K562 (cell line): Measurements from ENCODE around the gene NFKBIB. TPM values are rescaled to one million over a fixed set of nuclear protein-coding genes. Genes with fewer than 3 reads are reported as not detected.
"Not testable (repeated sequence)": the region's sequence is repeated elsewhere in the genome, so short reads cannot be mapped to it uniquely, and the experiment has no call there.

Experiments
- ATAC-seq: fragments of 200-7000 bp; cut with Tn5 transposase; 3 replicates; pipeline ENCODE4 v1.9.1; 2020; ENCODE audit warnings: moderate library complexity
- BruUV-seq: library from RNA; stranded (reverse); fragments of 400-500 nt; replicated peaks from 2 replicates; lab custom pipeline; 2021; lab: Mats Ljungman, UMichigan
- CTCF ChIA-PET: fragments of 300-600 bp; formaldehyde crosslinking; extraction: SDS; loops from one replicate; lab custom pipeline; 2021; ENCODE audit warnings: low intra/inter-chr PET ratio; lab: Yijun Ruan, JAX
- POLR2A ChIA-PET: fragments of 300-600, 350-650 bp; sonication (Branson Sonifier 250); formaldehyde crosslinking; extraction: SDS; loops from one replicate; lab custom pipeline; 2021; ENCODE audit warnings: antibody characterized with exemption, inconsistent platforms; lab: Yijun Ruan, JAX
- DNase-seq, 4 experiments: peaks; one replicate each; pipeline versions ENCODE4 v3.0.0 to v3.0.0-alpha.2; 2011 to 2018; ENCODE audit warnings: low spot score in 3 of 4, mixed read lengths in 3 of 4; ENCODE audit errors: extremely low read depth in 1 of 4
- FAIRE-seq: peaks from 2 replicates; lab custom pipeline; 2011; peaks lifted over from hg19 to GRCh38; lab: Jason Lieb, UNC
- H2AFZ ChIP-seq: 2 replicates; pipeline ENCODE4 v1.6.0; 2011; ENCODE audit warnings: low read depth, low read length, control low read depth, inconsistent platforms
- H3K27ac ChIP-seq: fragments of 200-600 bp; 3 replicates; pipeline ENCODE4 v1.8.0; 2011; ENCODE audit warnings: low read depth, mild to moderate bottlenecking, control low read depth, inconsistent platforms, low read length, moderate library complexity, mixed read lengths; ENCODE audit errors: extremely low read depth
- H3K27me3 ChIP-seq, 2 experiments: fragments of 300-600 bp in 1 of 2; 2 replicates in 1 of 2; 3 replicates in 1 of 2; pipeline versions ENCODE4 v1.6.0 to v1.8.0; 2011; ENCODE audit warnings: inconsistent platforms in 2 of 2, low read length in 2 of 2, mild to moderate bottlenecking in 1 of 2, mixed read lengths in 1 of 2, moderate library complexity in 1 of 2; ENCODE audit not compliant: control insufficient read depth in 2 of 2, insufficient read depth in 2 of 2
- H3K36me3 ChIP-seq: fragments of 300-600 bp; 3 replicates; pipeline ENCODE4 v1.8.0; 2011; ENCODE audit warnings: mild to moderate bottlenecking, low read length, inconsistent platforms; ENCODE audit not compliant: control insufficient read depth, insufficient read depth
- H3K4me1 ChIP-seq, 2 experiments: fragments of 200-600 bp in 1 of 2; replicated peaks in 1 of 2; 2 replicates in 1 of 2; 3 replicates in 1 of 2; pipeline versions ENCODE4 v1.5.1 to v1.8.0; 2011; ENCODE audit warnings: inconsistent platforms in 2 of 2, low read length in 2 of 2, mild to moderate bottlenecking in 1 of 2, mixed read lengths in 1 of 2, moderate library complexity in 1 of 2; ENCODE audit not compliant: control insufficient read depth in 2 of 2, insufficient read depth in 2 of 2
- H3K4me2 ChIP-seq: 2 replicates; pipeline ENCODE4 v1.6.1; 2011; ENCODE audit warnings: low read length, control low read depth, inconsistent platforms, mixed read lengths; ENCODE audit not compliant: insufficient read depth
- H3K4me3 ChIP-seq: fragments of 200-600 bp; sonication (generic), shearing (Covaris generic); 2 replicates; pipeline ENCODE4 v1.5.1; 2016; ENCODE audit warnings: control low read depth, inconsistent platforms
- H3K79me2 ChIP-seq: fragments of 200-600 bp; 3 replicates; pipeline ENCODE4 v1.8.0; 2011; ENCODE audit warnings: low read length, inconsistent platforms; ENCODE audit not compliant: control insufficient read depth, insufficient read depth
- H3K9ac ChIP-seq, 2 experiments: 2 replicates each; pipeline versions ENCODE4 v1.6.0 to v1.6.1; 2011; ENCODE audit warnings: low read depth in 2 of 2, low read length in 2 of 2, control low read depth in 1 of 2, inconsistent platforms in 1 of 2, mild to moderate bottlenecking in 1 of 2, mixed read lengths in 1 of 2; ENCODE audit not compliant: insufficient read depth in 1 of 2
- H3K9me1 ChIP-seq: one replicate; pipeline ENCODE4 v1.6.0; 2011; ENCODE audit warnings: inconsistent platforms, mild to moderate bottlenecking, low read length, moderate library complexity; ENCODE audit not compliant: control insufficient read depth, insufficient read depth
- H3K9me3 ChIP-seq: replicated peaks from 2 replicates; pipeline ENCODE4 v1.5.1; 2011; ENCODE audit warnings: low read depth, low read length, inconsistent platforms; ENCODE audit not compliant: control insufficient read depth, insufficient read depth
- H4K20me1 ChIP-seq: replicated peaks from 2 replicates; pipeline ENCODE4 v1.6.1; 2011; ENCODE audit warnings: low read length, inconsistent platforms, mixed read lengths; ENCODE audit not compliant: control insufficient read depth, insufficient read depth
- BCOR ChIP-seq: fragments of 450-650 bp; IDR thresholded peaks from 2 replicates; pipeline ENCODE4 v1.6.1; 2016
- DPF2 ChIP-seq: fragments of 450-650 bp; IDR thresholded peaks from 2 replicates; pipeline ENCODE4 v1.6.1; 2016
- KDM1A ChIP-seq, 2 experiments: fragments of 450-650 bp; IDR thresholded peaks; 2 replicates each; pipeline ENCODE4 v1.6.1; 2016; ENCODE audit warnings: mild to moderate bottlenecking in 2 of 2
- NCOA6 ChIP-seq: fragments of 450-650 bp; IDR thresholded peaks from 2 replicates; pipeline ENCODE4 v1.6.1; 2017; ENCODE audit warnings: mild to moderate bottlenecking
- NR2F6 ChIP-seq: fragments of 450-650 bp; formaldehyde crosslinking; IDR thresholded peaks from 2 replicates; pipeline ENCODE4 v1.4.0; 2020; ENCODE audit warnings: mild to moderate bottlenecking
- RBM25 ChIP-seq: fragments of 200-400 bp; formaldehyde crosslinking; IDR thresholded peaks from 2 replicates; pipeline ENCODE4 v1.6.1; 2018; ENCODE audit warnings: low read length, low read depth, moderate library complexity; ENCODE audit not compliant: severe bottlenecking
- RCOR1 ChIP-seq, 2 experiments: IDR thresholded peaks; 2 replicates each; pipeline ENCODE4 v1.6.1; 2012; ENCODE audit warnings: low read depth in 2 of 2, low read length in 2 of 2, borderline replicate concordance in 1 of 2, improper control_type of control experiment in 1 of 2
- TOE1 ChIP-seq, 2 experiments: fragments of 450-650 bp in 1 of 2; sonication (generic) in 1 of 2; formaldehyde crosslinking in 1 of 2; IDR thresholded peaks; 2 replicates each; pipeline versions ENCODE4 v1.7.1 to v1.8.0; 2016 to 2022; ENCODE audit warnings: borderline replicate concordance in 2 of 2, mild to moderate bottlenecking in 2 of 2, antibody characterized with exemption in 1 of 2, inconsistent platforms in 1 of 2, low read depth in 1 of 2, missing genetic modification reagents in 1 of 2, moderate library complexity in 1 of 2
- ZNF121 ChIP-seq: sonication (generic); formaldehyde crosslinking; conservative IDR thresholded peaks from 2 replicates; pipeline ENCODE4 v1.8.0; 2022; ENCODE audit warnings: missing genetic modification reagents
- ZNF212 ChIP-seq: fragments of 450-650 bp; formaldehyde crosslinking; IDR thresholded peaks from 2 replicates; pipeline ENCODE4 v1.4.0; 2020; ENCODE audit warnings: mild to moderate bottlenecking
- WGBS: fragments of 100-300 bp; shearing (Covaris generic); methylation state at CpG from one replicate; pipeline ENCODE4 v1.1.6; 2016; ENCODE audit warnings: low coverage, mixed read lengths; ENCODE audit not compliant: insufficient coverage; ENCODE audit errors: missing lambda C conversion rate; 5-methylcytosine and 5-hydroxymethylcytosine counted together
- in situ Hi-C: fragments of 300-500 bp; cut with MboI; formaldehyde crosslinking; loops from 4 replicates; pipeline ENCODE4 v1.15.0; 2018; ENCODE audit warnings: inconsistent platforms, mixed read lengths
- intact Hi-C: fragments of 100-400 bp; cut with micrococcal nuclease; formaldehyde crosslinking; loops from 2 replicates; pipeline ENCODE4 v1.14.2; 2022
- polyA plus RNA-seq, 8 experiments: library from polyadenylated mRNA; depleted of rRNA in 4 of 8; stranded (reverse) in 5 of 8; unstranded in 3 of 8; fragments of >200 nt; fragmentation: Nextera tagmentation in 2 of 8; fragmentation: Illumina TruSeq in 1 of 8; extraction: Ambion mirVana in 2 of 8; extraction: Trizol in 1 of 8; gene quantifications; 2 replicates each; pipeline versions ENCODE4 v1.2.1 to v1.2.3, GENCODE V29; 2011 to 2014; ENCODE audit warnings: inconsistent platforms in 1 of 8, missing spikeins in 1 of 8
- total RNA-seq, 7 experiments: library from RNA; depleted of rRNA in 6 of 7; stranded (reverse); fragments of >200 nt in 6 of 7; fragmentation: Illumina TruSeq in 2 of 7; extraction: Trizol in 2 of 7; gene quantifications; 2 replicates each; pipeline versions ENCODE4 v1.2.1 to v1.2.3, GENCODE V29; 2011 to 2021; ENCODE audit warnings: low replicate concordance in 1 of 7

The NFKBIB gene
- total and polyA plus RNA-seq, 9 of the 15 experiments (the other 6 are each of a cell fraction or from before 2014, with no cell fraction given) = 1.5 to 44.9 (median 10.4) TPM

DNA sequence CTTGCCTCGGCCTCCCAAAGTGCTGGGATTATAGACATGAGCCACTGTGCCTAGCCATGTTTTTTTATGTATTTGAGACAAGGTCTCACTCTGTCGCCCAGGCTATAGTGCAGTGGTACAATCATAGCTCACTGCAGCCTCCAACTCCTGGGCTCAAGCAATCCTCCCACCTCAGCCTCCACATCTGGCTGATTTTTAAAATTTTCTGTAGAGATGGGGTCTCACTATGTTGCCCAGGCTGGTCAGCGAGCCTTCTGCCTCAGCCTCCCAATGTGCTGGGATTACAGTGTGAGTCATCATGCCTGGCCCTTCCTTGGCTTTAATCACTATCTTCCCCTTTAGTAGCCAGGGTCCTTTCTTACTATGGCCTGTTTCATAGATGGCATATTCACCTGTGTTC, 15.1 kb upstream of the NFKBIB start:
- peaks cover 18 to 48% of the 10 kb centered on the region in 2 experiments; a peak in 4 of 5 replicates for H3K4me1 ChIP-seq
- H3K9me1 ChIP-seq, BruUV-seq, H4K20me1 ChIP-seq, H3K9me3 ChIP-seq, H3K4me3 ChIP-seq, in situ Hi-C loops, CTCF ChIA-PET, DNase-seq, H3K4me2 ChIP-seq, H3K27ac ChIP-seq, H3K79me2 ChIP-seq, ATAC-seq, intact Hi-C loops, H2AFZ ChIP-seq, H3K9ac ChIP-seq, H3K27me3 ChIP-seq, FAIRE-seq: not testable (repeated sequence)
- TF ChIP-seq BCOR = peak; percentile 66; the same call in 1 of the 2 replicates
- peak; percentile 98 for TF ChIP-seq ZNF121 (CRISPR knock-in tag)
- TF ChIP-seq KDM1A (IDR thresholded peaks at IDR 0.05) = peak in 1 of 2 experiments; percentile 36; a peak in 1 of 4 replicates
- 0 out of 4 replicates have a peak, but pooled peaks of 1 of the 2 experiments have one; percentile 9 for TF ChIP-seq RCOR1 (IDR thresholded peaks at IDR 0.05; ENCODE audit: borderline replicate concordance in 1 of 2, low read depth in 2 of 2, low read length in 2 of 2)
- peak; percentile 52 for TF ChIP-seq RBM25
- POLR2A ChIA-PET = interaction anchor here (0.7 kb wide), 1 partner anchor 156 kb away, joined by 3 read pairs; no protein-coding TSS in a partner anchor
- peaks cover 22% of the 10 kb centered on the region; the same call in 2 of the 3 replicates for H3K36me3 ChIP-seq
- 92% methylated on average over 3 of the region's 3 CpGs for WGBS

DNA sequence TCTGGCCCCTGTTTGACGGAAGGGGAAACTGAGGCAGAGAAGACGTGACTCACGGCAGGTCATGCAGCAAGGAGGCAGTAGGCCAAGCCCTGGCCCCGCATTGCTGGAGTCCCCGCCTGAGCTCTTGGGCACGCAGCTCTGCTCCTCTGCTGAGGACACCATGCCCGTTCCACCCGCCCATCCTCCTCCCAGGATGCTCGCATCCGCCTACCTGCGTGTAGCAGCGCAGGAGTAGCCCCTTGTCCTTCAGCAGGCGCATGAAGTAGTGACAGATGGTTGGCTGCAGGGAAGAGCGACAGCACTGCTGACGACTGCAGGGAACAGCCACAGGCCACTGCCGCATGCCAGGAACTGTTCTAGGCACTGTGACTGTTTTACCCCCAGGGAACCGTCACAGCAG, 10.9 kb upstream of the NFKBIB start:
- Histone ChIP-seq H3K9me3 (no peaks in the 10 kb centered on the region), H4K20me1 (no peaks in the 10 kb centered on the region), H3K79me2 (no peaks in the 10 kb centered on the region), H3K27ac (no peak overlapping the region), H3K36me3 (peaks cover 23% of the 10 kb centered on the region; the same call in 2 of the 3 replicates), H3K9me1 (no peaks in the 10 kb centered on the region), H2AFZ (no peak overlapping the region), H3K4me3 (no peak overlapping the region), H3K27me3 (no peaks in the 10 kb centered on the region), H3K4me2 (no peak overlapping the region), H3K4me1 (peaks cover 7 to 25% of the 10 kb centered on the region in 2 experiments; a peak in 4 of 5 replicates), H3K9ac (peak overlapping the region in 1 of 2 experiments; percentile 53; a peak in 1 of 4 replicates)
- intact Hi-C loops = no loop called here
- TF ChIP-seq TOE1 (IDR thresholded peaks at IDR 0.05; ENCODE audit: borderline replicate concordance) = no peak
- no peak for TF ChIP-seq TOE1 (CRISPR knock-in tag; IDR thresholded peaks at IDR 0.05; ENCODE audit: borderline replicate concordance, low read depth)
- TF ChIP-seq NR2F6 (CRISPR knock-in tag) = no peak
- no peak for TF ChIP-seq NCOA6
- TF ChIP-seq ZNF212 (CRISPR knock-in tag) = no peak
- no peak for TF ChIP-seq DPF2
- DNase-seq (no peak), FAIRE-seq (no peak), ATAC-seq (no peak)
- ChIA-PET POLR2A (interaction anchor here (1.0 to 2.2 kb wide), 2 partner anchors 11 to 36 kb away, joined by 4 to 8 read pairs; partner anchors contain the start of genes NFKBIB and SIRT2), CTCF (no interaction called here)
- in situ Hi-C loops = no loop called here
- 90% methylated on average over 15 of the region's 17 CpGs for WGBS
- BruUV-seq = no TSS peak
